Ishikawa (cell line): ENCODE measurements around the gene EREG.

Experiments
- CEBPB ChIP-seq: IDR thresholded peaks from 2 replicates; pipeline ENCODE4 v1.6.1; 2012
- CREB1 ChIP-seq: IDR thresholded peaks from 2 replicates; pipeline ENCODE4 v1.6.1; 2012; ENCODE audit warnings: low read depth
- EGR1 ChIP-seq: IDR thresholded peaks from 2 replicates; pipeline ENCODE4 v1.6.1; 2012
- EP300 ChIP-seq: IDR thresholded peaks from 2 replicates; pipeline ENCODE4 v1.6.1; 2012; ENCODE audit warnings: borderline replicate concordance
- FOXM1 ChIP-seq: IDR thresholded peaks from 2 replicates; pipeline ENCODE4 v1.6.1; 2012; ENCODE audit warnings: low read depth, borderline replicate concordance
- TAF1 ChIP-seq: IDR thresholded peaks from 2 replicates; pipeline ENCODE4 v1.6.1; 2012; ENCODE audit warnings: low read depth, mild to moderate bottlenecking
- TEAD4 ChIP-seq: IDR thresholded peaks from 2 replicates; pipeline ENCODE4 v1.6.1; 2012
- YY1 ChIP-seq: IDR thresholded peaks from 2 replicates; pipeline ENCODE4 v1.6.1; 2012; ENCODE audit warnings: low read depth
- ZBTB7A ChIP-seq: IDR thresholded peaks from 2 replicates; pipeline ENCODE4 v1.6.1; 2012; ENCODE audit warnings: low read depth
- TF ChIP-seq, protein P1 (sequence below): IDR thresholded peaks from 2 replicates; pipeline ENCODE4 v1.6.1; 2012; ENCODE audit warnings: low read depth, mild to moderate bottlenecking
- TF ChIP-seq, protein P2 (sequence below): IDR thresholded peaks from 2 replicates; pipeline ENCODE4 v1.6.1; 2012

DNA sequence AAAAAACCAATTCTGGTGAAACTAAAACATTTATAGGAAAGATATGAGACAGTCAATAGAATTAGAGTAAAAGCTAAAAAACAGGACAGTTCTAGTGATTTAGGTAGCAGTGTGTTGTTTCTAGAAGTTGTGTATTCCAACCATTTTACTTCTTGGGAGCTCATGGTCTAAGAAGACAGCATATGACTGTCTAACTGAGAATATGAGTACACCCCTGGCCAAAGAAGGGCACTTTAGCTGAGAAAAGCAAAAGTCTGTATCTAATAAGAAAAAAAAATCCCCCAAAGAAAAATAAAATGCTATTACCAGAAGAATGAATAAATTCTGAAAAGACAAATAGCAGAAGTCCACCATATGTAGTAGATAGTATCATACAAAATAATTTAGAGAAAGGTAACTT lies 26.4 kb downstream of the EREG start:
- TF ChIP-seq ZBTB7A (no peak), FOXM1 (no peak), CEBPB (no peak), EP300 (no peak), YY1 (no peak), TAF1 (no peak), EGR1 (no peak), CREB1 (no peak), TEAD4 (no peak)
- TF ChIP-seq, protein P1, sequence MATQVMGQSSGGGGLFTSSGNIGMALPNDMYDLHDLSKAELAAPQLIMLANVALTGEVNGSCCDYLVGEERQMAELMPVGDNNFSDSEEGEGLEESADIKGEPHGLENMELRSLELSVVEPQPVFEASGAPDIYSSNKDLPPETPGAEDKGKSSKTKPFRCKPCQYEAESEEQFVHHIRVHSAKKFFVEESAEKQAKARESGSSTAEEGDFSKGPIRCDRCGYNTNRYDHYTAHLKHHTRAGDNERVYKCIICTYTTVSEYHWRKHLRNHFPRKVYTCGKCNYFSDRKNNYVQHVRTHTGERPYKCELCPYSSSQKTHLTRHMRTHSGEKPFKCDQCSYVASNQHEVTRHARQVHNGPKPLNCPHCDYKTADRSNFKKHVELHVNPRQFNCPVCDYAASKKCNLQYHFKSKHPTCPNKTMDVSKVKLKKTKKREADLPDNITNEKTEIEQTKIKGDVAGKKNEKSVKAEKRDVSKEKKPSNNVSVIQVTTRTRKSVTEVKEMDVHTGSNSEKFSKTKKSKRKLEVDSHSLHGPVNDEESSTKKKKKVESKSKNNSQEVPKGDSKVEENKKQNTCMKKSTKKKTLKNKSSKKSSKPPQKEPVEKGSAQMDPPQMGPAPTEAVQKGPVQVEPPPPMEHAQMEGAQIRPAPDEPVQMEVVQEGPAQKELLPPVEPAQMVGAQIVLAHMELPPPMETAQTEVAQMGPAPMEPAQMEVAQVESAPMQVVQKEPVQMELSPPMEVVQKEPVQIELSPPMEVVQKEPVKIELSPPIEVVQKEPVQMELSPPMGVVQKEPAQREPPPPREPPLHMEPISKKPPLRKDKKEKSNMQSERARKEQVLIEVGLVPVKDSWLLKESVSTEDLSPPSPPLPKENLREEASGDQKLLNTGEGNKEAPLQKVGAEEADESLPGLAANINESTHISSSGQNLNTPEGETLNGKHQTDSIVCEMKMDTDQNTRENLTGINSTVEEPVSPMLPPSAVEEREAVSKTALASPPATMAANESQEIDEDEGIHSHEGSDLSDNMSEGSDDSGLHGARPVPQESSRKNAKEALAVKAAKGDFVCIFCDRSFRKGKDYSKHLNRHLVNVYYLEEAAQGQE, result no peak
- TF ChIP-seq, protein P2, sequence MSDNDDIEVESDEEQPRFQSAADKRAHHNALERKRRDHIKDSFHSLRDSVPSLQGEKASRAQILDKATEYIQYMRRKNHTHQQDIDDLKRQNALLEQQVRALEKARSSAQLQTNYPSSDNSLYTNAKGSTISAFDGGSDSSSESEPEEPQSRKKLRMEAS, result no peak
